GM19351 (cell line): ENCODE results near the gene DRGX.

Source experiments
- ATAC-seq: cut with Tn5 transposase; IDR thresholded peaks from one replicate; pipeline ENCODE4 v1.9.1; 2021; ENCODE audit warnings: mild to moderate bottlenecking, moderate library complexity; ENCODE audit not compliant: unreplicated experiment

The DRGX gene

DNA sequence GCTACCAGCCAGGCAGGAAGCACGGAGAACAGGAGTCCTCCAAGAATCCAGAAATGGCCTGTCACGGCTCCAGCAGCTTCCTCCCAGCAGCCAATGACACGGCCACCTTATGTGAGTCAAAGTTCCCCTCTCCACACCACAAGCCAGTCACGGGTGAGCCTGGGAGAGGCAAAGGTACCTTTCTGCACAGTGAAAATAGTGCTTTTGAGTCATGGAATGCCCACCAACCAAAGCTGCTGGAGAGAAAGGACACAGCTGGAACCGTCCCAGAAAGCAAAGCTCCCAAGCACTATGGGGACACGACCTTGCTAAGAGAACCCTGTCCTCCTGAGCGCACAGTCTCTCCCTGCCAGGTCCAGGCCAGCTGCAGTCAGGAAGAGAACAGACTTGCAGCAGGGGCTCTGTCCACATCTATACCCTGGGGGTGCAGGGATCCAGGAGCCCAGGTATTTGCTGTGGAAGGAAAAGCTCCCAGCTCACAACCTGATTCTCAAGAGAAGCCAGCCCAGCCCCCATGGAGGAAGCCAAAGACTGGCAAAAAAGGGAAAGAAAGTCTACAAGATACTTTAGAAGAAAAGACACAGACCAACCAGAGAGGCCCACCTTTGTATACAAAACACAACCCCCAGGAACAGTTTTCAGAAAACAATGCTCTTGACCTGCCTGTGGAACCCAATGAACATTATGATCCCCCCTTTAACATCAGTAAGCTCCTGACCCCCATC is 72.6 kb downstream of the DRGX start:
- ATAC-seq: no peak

DNA sequence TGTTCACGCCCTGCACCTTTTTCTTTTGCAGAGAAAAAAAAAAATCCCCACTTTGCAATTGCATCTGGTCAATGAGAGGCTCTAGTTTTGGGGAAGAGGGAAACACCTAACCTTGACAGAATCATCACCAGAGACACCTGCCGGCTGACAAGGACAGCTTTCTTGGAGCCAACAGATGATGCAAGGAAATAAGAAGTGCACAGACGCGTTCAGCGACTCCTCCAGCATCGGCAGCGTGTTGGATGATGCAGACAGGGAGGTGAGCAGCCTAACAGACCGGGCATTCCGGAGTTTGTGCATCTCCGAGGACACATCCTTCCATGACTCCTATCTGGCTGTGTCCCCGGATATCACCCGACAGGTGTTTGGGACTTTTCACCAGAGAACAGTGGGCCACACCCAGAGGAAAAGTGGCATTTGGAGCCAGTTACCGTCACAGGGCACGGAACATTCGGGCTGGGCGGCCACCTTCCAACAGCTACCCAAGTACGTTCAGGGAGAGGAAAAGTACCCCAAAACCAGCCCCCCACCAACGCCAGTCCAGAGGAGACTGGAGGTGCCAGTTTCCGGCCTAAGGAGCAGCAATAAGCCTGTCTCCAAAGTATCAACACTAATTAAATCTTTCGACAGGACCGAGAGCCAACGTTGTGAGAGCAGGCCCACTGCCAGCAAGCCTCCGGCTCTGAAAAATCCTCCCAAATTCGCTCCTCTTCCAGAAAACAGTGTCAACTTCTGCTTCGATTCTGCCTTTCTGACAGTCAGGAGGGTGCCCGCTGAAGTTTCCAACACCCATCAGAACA is 73.3 kb downstream of the DRGX start:
- no peak for ATAC-seq

GRCh38 chr10:49321021-49321420 is 74.9 kb downstream of the DRGX start:
- no peak for ATAC-seq

DNA sequence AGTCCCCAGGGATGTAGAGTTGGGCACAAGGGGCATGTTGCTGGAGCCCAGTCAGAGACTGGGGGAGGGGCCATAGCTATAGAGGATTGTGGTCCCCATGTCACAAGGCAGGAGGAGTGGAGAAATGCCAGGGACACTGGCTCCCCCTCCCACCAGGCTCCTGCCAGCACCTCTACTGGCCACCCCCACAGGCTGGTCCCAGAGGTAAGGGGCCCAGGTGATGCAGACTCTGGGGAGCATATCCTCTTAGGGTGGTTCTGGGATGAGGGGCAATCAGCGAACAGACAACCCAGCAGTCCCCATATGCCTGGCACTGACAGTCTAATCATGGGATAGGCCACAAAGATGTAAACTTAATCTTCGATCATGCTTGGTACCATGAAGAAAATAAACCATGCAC is 75.7 kb downstream of the DRGX start:
- ATAC-seq: no peak

DNA sequence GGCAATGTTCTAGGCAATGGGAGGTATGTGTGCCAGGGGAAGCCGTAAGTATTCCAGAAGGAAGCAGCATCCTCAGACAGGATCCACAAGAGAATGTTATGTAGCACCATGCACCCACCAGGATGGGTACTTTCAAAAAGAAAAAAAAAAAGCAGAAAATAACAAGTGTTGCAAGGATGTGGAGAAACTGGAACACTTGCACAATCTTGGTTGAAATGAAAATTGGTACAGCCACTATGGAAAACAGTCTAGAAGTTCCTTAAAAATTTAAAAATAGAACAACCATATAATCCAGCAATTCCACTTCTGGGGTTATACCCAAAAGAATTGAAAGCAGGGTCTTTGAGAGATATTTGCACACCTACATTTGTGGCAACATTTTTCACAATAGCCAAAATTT is 76.7 kb downstream of the DRGX start:
- ATAC-seq: no peak

- ATAC-seq: no peak
Measured at GRCh38 chr10:49318755-49319154, 77.1 kb downstream of the DRGX start.

GRCh38 chr10:49318028-49318427 is 77.9 kb downstream of the DRGX start:
- no peak for ATAC-seq

DNA sequence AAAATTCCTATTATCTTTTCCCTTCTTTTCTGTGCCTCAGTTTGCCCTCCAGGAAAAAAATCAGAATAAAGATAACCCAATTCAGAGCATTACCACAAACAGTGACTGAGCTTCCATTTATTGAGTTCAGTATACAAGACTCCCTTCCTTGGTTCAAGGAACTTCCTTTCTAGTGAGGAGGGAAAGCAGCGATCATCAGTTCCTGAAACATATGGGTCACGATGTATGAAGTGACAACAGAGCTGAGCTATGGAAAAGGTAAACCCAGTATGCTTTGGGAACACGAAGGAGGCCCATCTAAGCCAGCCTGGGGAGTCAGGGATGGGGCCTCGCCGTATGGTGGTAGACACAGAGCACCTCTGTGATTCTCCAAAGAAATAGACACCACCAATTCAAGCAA is 81.1 kb downstream of the DRGX start:
- no peak for ATAC-seq
